ENCODE results near the gene ANKRD33. TPM values are rescaled to one million over a fixed set of nuclear protein-coding genes. Genes with fewer than 3 reads are reported as not detected.

ANKRD33 gene
- total RNA-seq, 1 donor, result 0.10 TPM

DNA sequence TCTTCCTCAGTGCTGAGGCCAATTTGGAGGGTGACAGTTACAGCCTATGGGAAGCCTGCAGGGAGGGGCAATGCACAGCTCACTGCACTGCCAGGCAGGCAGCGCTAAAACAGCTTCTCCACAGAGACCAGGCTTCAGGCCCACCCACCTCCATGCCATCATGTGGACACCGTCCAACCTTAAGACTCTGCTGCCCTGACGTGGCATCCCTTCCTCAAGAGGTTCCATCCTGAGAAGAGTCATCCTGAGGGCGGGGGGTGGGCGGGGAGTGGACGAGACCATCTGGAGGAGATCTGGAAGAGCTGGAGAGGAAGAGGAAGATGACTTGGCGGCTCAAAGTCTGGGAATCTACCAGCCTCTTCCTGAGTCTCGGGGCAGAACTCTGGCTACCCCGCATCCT is 11.0 kb downstream of the ANKRD33 start:
- Histone ChIP-seq H3K4me1 (ENCODE audit: insufficient read depth, low read length) (no peaks in the 10 kb centered on the region), H3K9me3 (ENCODE audit: low read depth, low read length) (no peaks in the 10 kb centered on the region), H3K27me3 (ENCODE audit: insufficient read depth, low read length) (no peaks in the 10 kb centered on the region), H3K4me3 (ENCODE audit: low read length) (no peak overlapping the region)

DNA sequence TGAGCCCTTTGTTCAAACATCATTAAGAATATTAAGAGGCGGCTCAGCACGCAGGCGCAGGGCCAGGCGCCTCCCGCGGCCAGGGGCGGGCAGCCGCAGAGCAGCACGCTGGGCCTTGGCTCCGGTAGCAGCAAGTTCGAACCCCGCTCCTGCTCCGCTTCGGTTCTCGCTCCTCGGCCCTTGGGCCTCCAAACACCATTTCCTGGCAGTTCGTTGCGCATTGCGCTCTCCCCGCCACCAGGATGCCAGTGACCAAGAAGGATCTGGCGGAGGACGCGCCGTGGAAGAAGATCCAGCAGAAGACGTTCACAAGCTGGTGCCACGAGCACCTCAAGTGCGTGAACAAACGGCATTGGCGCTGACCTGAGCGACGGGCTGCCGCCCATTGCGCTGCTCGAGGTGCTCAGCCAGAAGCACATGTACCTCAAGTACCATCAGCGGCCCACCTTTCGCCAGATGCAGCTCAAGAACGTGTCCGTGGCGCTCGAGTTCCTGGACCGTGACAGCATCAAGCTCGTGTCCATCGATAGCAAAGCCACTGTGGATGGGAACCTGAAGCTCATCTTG is 12.5 kb downstream of the ANKRD33 start:
- Histone ChIP-seq H3K4me3 (ENCODE audit: low read length) (no peak overlapping the region), H3K9me3 (ENCODE audit: low read depth, low read length) (no peaks in the 10 kb centered on the region), H3K27me3 (ENCODE audit: insufficient read depth, low read length) (no peaks in the 10 kb centered on the region), H3K4me1 (ENCODE audit: insufficient read depth, low read length) (peaks cover 6% of the 10 kb centered on the region)

DNA sequence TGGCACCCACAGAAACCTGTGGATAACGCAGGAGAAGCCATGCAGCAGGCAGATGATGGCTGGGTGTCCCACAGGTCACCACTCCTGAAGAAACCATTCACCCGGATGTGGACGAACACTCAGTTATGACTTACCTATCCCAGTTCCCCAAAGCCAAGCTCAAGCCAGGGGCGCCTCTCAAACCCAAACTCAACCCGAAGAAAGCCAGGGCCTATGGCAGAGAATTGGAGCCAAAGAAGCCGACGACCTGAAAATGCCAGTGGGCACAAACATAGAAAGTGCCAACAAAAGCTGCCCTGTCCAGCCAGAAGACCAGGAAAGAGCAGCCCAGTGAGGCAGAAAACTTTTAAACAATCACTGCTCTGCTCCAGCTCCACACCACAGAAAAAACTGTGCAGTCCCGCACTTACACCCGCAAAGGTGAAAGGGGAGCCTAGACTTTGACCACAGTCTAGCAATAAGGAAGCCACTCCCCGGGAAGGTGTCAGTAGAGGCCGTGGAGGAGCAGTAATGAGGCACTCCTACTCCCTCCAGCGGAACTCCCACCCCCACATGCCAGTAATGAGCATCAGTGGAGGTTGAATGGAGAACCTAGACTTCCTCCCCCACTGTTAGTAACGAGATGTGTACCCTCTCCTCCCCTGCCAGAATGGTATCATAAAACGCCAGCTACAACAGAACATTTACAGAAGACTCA is 13.4 kb downstream of the ANKRD33 start:
- Histone ChIP-seq H3K4me3 (ENCODE audit: low read length) (no peak overlapping the region), H3K9me3 (ENCODE audit: low read depth, low read length) (no peaks in the 10 kb centered on the region), H3K27me3 (ENCODE audit: insufficient read depth, low read length) (peaks cover 3% of the 10 kb centered on the region), H3K4me1 (ENCODE audit: insufficient read depth, low read length) (peaks cover 15% of the 10 kb centered on the region)

DNA sequence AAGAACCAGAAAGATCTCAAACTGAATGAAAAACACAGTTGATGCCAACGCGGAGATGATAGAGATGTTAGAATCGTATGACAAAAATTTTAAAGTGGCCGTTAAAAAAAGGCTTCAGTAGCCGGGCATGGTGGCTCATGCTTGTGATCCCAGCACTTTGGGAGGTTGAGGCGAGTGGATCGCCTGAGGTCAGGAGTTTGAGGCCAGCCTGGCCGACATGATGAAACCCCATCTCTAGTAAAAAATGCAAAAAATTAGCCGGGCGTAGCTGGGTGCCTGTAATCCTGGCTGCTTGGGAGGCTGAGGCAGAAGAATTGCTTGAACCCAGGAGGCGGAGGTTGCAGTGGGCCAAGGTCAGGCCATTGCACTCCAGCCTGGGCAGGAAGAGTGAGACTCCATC is 14.0 kb downstream of the ANKRD33 start:
- H3K9me3 ChIP-seq (ENCODE audit: low read depth, low read length), result no peaks in the 10 kb centered on the region
- peaks cover 20% of the 10 kb centered on the region for H3K4me1 ChIP-seq (ENCODE audit: insufficient read depth, low read length)
- peaks cover 6% of the 10 kb centered on the region for H3K27me3 ChIP-seq (ENCODE audit: insufficient read depth, low read length)
- H3K4me3 ChIP-seq (ENCODE audit: low read length), result no peak overlapping the region

DNA sequence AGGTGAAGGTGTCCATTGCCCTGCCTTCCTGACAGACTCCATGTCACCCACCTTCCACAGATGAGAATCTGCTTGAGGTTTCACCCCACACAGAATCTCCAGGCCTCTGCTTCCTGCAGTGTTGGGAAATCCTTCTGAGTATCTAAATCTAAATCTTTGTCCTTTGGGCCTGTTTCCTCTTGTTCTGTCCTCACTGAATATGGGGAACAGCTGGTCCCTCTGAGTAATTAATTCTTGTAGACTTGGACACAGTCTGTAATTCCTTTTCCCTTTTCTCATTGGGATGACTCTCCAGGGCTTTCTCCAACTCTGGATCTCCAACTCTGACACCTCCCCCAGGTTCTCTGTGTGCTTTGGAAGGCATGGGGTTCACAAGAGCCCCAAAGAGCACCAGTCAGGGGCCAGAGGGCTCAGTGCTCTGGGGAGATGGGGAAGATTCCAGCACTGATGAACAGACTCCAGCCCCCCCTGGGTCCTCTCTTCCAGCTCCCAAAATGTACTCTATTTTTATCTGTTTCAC is 17.1 kb downstream of the ANKRD33 start:
- Histone ChIP-seq H3K4me1 (ENCODE audit: insufficient read depth, low read length) (peaks cover 27% of the 10 kb centered on the region), H3K9me3 (ENCODE audit: low read depth, low read length) (no peaks in the 10 kb centered on the region), H3K27me3 (ENCODE audit: insufficient read depth, low read length) (peaks cover 19% of the 10 kb centered on the region), H3K4me3 (ENCODE audit: low read length) (no peak overlapping the region)

DNA sequence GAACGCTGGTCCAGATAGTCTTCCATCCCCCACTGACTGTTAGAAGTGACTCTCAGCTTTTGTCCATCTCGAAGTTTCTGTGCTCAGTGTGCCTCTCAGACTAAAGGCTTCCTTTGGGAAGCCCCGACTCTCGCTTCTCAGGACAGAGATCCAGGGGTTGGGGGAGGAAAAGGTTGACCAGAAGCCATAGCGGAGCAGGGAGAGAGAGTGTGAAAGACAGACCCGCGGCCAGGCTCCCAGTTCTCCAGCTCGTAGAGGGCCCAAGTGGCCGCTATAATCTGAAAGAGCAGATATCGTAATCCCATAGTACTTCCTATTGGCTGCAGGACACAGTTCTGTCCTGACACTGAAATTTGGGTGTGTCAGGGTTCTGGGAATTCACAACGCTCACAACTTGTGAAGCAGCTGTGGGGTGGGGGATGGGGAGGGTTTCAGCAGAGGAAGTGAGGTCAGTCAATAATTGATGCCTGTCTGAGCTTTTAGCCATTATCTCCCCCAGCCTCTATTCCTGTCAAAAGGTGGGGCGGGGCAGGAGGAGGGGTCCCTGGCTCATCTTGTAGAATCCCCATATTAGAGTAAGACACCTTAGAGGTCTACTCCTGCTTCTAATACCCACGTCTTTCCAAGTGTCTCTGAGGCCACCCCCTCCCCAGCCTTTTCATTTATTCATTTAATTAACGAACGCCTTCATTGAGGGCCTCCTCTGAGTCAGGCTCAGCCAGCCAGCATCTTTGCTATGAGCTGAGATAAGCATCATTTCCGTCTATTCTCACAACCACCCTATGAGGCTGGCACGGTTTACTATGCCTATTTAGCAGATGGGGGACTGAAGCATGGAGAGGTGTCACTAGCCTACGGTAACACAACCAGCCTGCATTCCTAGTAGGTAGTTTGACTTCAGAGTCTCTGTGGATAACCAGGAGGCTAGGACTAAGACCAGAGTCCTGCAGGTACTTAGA is 17.8 kb downstream of the ANKRD33 start:
- Histone ChIP-seq H3K4me3 (ENCODE audit: low read length) (no peak overlapping the region), H3K9me3 (ENCODE audit: low read depth, low read length) (no peaks in the 10 kb centered on the region), H3K4me1 (ENCODE audit: insufficient read depth, low read length) (peaks cover 30% of the 10 kb centered on the region), H3K27me3 (ENCODE audit: insufficient read depth, low read length) (peaks cover 19% of the 10 kb centered on the region)

DNA sequence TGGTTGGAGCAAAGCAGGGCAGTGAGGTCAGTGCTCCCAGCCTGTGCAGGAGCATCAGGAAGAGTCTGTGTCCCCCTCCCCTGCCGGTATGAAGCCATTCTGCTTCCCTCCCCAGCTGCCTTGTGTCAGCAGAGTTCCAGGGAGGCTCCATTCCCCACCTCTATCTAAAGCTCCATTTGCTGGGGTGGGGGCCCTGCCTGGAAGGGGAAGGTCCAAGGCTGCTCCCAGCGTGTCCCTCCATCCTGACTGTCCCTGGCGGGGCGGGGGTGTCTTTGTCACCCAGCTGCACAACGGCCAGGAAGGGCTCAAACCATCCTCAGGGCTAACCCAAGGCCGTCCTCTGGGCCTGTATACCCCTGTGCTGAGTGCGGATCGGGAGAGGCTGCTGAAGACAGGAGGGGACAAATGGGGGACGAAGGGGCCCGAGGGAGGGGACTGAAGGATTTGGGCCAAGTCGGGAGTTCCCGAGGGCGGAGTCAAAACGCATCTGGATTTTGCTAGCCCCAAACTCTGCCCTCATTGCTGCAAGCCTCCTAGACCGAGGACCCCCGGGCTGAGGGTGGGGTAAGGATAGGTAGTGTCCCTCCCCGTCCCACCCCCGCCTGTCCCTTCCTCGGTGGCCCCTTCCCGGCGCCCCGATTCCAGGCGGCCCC is 18.7 kb downstream of the ANKRD33 start:
- H3K27me3 ChIP-seq (ENCODE audit: insufficient read depth, low read length), result peaks cover 19% of the 10 kb centered on the region
- H3K4me1 ChIP-seq (ENCODE audit: insufficient read depth, low read length), result peaks cover 38% of the 10 kb centered on the region
- no peak overlapping the region for H3K4me3 ChIP-seq (ENCODE audit: low read length)
- H3K9me3 ChIP-seq (ENCODE audit: low read depth, low read length), result no peaks in the 10 kb centered on the region

DNA sequence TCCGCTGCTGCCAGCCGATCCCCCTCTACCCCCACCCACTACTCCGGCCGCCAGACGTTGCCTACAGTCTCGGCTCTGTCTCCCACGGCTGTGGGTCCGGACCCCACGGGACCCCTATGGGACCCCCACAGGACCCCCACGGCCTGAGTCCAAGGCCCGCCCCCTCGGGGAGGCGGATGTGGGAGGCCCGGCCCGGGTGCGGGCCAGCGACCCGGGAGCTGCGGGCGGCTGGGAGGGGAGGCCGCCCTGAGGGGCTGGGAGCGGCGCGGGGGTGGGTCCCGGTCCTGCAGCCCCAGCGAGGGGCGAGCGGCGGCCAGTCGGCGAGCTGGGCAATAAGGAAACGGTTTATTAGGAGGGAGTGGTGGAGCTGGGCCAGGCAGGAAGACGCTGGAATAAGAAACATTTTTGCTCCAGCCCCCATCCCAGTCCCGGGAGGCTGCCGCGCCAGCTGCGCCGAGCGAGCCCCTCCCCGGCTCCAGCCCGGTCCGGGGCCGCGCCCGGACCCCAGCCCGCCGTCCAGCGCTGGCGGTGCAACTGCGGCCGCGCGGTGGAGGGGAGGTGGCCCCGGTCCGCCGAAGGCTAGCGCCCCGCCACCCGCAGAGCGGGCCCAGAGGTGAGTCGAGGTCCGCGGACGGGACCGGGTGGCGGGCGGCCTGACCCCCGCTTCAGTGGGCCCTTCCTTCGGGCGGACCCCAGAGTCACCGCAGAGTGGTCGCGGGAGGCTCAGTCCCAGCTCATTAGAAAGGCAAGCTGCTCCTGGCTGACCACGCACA is 19.4 kb downstream of the ANKRD33 start, which contains the start of gene ACVRL1:
Gene ACVRL1, plus strand, starts transcription at position 422 of the 773 bp plus-strand sequence. CDS start 4,971 bp downstream, outside the sequence.
- H3K4me3 ChIP-seq (ENCODE audit: low read length), result no peak within 1 kb of the TSS
- peaks cover 19% of the 10 kb centered on the region for H3K27me3 ChIP-seq (ENCODE audit: insufficient read depth, low read length)
- no peaks in the 10 kb centered on the region for H3K9me3 ChIP-seq (ENCODE audit: low read depth, low read length)
- peaks cover 45% of the 10 kb centered on the region for H3K4me1 ChIP-seq (ENCODE audit: insufficient read depth, low read length)

DNA sequence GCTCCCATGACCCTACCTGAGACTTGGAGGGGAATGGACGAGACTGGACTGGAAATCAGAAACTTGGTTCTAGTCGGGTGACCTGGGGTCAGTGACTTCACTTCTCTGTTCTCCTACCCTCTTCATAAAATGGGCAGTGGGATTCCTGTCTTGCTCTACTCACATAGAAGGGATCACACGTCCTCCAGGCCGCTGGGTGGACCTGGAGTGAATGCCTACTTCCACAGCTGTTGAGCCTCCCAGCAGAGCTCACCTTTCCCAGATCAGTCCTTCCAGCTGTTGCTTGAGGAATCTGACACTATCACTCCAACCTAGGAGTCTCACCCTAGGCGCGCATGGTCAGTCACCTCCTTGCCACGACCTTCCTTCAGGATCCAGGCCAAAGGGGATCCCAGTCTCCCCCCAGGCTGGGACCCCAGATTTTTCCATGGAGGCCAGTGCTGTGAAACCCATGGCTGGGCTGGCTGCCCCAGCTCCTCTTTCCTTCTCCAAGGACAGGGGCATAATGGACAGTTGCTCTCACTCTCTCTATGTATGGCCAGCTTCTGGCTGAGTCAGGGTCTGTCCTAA is 20.0 kb downstream of the ANKRD33 start:
- Histone ChIP-seq H3K9me3 (ENCODE audit: low read depth, low read length) (no peaks in the 10 kb centered on the region), H3K27me3 (ENCODE audit: insufficient read depth, low read length) (peaks cover 19% of the 10 kb centered on the region), H3K4me1 (ENCODE audit: insufficient read depth, low read length) (peaks cover 52% of the 10 kb centered on the region), H3K4me3 (ENCODE audit: low read length) (no peak overlapping the region)

DNA sequence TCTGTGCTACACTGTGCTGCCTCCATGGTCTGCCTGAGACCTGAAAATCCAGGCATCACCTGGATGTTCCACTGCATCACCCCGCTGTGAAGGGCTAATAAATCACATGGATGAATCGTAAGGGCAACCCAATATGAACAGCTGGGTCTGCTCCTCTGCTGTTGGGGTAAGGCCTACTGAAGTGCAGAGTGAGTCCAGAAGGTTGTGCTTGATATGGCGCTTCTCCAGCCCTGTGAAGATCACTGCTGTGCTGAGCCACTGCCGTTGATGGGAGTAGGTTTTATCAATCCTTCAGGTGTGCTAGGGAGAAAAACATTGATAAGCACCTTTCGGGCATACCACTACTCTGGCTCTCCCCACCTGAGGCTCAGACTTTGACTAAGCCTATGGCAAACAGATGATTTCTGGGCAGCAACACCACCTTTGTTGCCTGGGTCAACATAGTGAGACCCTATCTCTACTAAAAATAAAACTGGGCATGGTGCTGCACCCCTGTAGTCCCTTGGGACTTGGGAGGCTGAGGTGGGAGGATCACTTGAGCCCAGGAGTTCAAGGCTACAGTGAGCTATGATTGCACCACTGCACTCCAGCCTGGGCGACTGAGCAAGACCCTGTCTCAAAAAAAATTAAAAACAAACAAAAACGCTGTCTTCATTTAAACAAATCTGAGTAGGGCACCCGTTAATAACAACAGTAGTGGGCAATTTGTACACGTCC is 21.1 kb downstream of the ANKRD33 start:
- Histone ChIP-seq H3K27me3 (ENCODE audit: insufficient read depth, low read length) (peaks cover 19% of the 10 kb centered on the region), H3K4me1 (ENCODE audit: insufficient read depth, low read length) (peaks cover 53% of the 10 kb centered on the region), H3K4me3 (ENCODE audit: low read length) (no peak overlapping the region), H3K9me3 (ENCODE audit: low read depth, low read length) (no peaks in the 10 kb centered on the region)

DNA sequence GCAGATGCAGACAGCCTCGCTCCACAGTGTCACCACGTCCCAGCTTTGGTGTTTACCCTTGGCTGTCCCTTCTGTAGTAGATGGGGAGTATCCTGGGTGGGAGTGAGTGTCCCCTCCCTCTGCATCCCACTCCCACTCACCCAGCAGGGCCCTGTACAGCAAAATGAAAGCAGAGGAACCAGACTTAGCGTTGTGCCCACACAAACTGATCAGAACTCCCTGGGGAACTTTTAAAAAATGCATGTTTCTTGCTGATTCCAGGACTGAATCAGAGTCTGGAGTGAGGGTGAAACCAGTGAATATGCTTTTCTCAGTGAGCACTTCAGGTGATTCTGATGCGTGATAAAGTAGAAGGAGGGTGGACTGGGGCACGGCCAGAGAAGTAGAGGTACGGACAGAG is 22.3 kb downstream of the ANKRD33 start:
- no peak overlapping the region for H3K4me3 ChIP-seq (ENCODE audit: low read length)
- H3K27me3 ChIP-seq (ENCODE audit: insufficient read depth, low read length), result peaks cover 19% of the 10 kb centered on the region
- peaks cover 49% of the 10 kb centered on the region for H3K4me1 ChIP-seq (ENCODE audit: insufficient read depth, low read length)
- no peaks in the 10 kb centered on the region for H3K9me3 ChIP-seq (ENCODE audit: low read depth, low read length)

DNA sequence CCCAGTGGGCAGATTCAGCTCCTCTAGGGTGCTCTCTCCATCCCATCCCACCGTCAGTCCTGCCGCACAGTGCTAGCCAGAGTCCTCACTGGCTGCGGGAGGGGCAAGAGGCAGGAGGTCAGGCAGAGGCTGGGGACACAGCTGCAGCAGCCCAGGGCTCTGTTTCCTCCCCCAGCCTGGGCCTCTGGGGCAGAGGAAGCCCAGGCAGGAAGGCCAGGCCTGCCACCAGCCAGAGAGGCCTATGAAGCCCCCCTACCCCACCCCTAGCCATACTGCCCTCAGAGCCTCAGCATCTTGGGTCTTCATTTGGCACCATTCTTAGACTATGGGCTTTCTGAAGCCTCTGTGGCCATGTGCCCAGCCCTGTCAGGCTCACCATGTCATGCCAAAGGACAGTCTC is 22.8 kb downstream of the ANKRD33 start:
- H3K27me3 ChIP-seq (ENCODE audit: insufficient read depth, low read length), result peaks cover 19% of the 10 kb centered on the region
- no peak overlapping the region for H3K4me3 ChIP-seq (ENCODE audit: low read length)
- no peaks in the 10 kb centered on the region for H3K9me3 ChIP-seq (ENCODE audit: low read depth, low read length)
- H3K4me1 ChIP-seq (ENCODE audit: insufficient read depth, low read length), result peaks cover 44% of the 10 kb centered on the region

DNA sequence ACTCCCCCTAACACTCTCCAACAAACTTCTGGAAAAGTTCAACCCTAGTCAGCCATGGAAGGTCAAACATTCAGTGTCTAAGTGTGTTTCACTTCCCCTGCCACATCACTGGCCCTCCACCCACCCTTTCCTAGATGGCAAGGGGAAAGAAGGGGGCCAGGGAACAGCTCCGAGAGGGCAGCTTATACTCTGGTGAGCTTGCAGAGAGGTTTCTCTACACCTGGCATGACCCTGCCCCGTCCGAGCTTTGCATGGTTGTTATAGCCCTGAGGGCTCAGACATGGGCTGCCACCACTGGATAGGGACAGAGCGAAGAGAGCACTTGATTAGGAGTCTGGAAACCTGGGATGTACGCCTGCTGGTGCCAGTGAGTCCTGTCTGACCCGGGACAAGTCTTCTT is 23.4 kb downstream of the ANKRD33 start:
- H3K27me3 ChIP-seq (ENCODE audit: insufficient read depth, low read length), result peaks cover 15% of the 10 kb centered on the region
- no peak overlapping the region for H3K4me3 ChIP-seq (ENCODE audit: low read length)
- H3K4me1 ChIP-seq (ENCODE audit: insufficient read depth, low read length), result peaks cover 37% of the 10 kb centered on the region
- H3K9me3 ChIP-seq (ENCODE audit: low read depth, low read length), result no peaks in the 10 kb centered on the region
